ENCODE results near the gene ELOVL4.
A peak's percentile ranks its signal among the peaks of the same experiment; 100 is the strongest.

The ELOVL4 gene

GRCh38 chr6:79911992-79912391 lies 35.4 kb downstream of the ELOVL4 start:
- no peak for DNase-seq

GRCh38 chr6:79909517-79909916 lies 37.8 kb downstream of the ELOVL4 start:
- no peak for DNase-seq

- no peak for DNase-seq
Observed at GRCh38 chr6:79902046-79902445, 45.3 kb downstream of the ELOVL4 start.

- DNase-seq = no peak
Observed at GRCh38 chr6:79898076-79898475, 49.3 kb downstream of the ELOVL4 start.

GRCh38 chr6:79896075-79896449 lies 51.3 kb downstream of the ELOVL4 start:
- no peak for DNase-seq

- no peak for DNase-seq
Observed at GRCh38 chr6:79895382-79896074, 51.8 kb downstream of the ELOVL4 start.

GRCh38 chr6:79894939-79895338 lies 52.4 kb downstream of the ELOVL4 start:
- no peak for DNase-seq

GRCh38 chr6:79888587-79888986 lies 58.8 kb downstream of the ELOVL4 start:
- no peak for DNase-seq

- peak; percentile 57 for DNase-seq
Observed at GRCh38 chr6:79878142-79878748, 69.1 kb downstream of the ELOVL4 start.

GRCh38 chr6:79874531-79875134 lies 72.7 kb downstream of the ELOVL4 start:
- DNase-seq = no peak

GRCh38 chr6:79872986-79873385 lies 74.4 kb downstream of the ELOVL4 start:
- DNase-seq = no peak

GRCh38 chr6:79872303-79872702 lies 75.0 kb downstream of the ELOVL4 start:
- no peak for DNase-seq

GRCh38 chr6:79869600-79870084 lies 77.7 kb downstream of the ELOVL4 start:
- DNase-seq = peak; percentile 80

GRCh38 chr6:79869184-79869583 lies 78.2 kb downstream of the ELOVL4 start:
- DNase-seq = no peak

GRCh38 chr6:79868098-79868722 lies 79.1 kb downstream of the ELOVL4 start:
- peak; percentile 80 for DNase-seq
